ENCODE results near the gene TNFRSF19.

DNA sequence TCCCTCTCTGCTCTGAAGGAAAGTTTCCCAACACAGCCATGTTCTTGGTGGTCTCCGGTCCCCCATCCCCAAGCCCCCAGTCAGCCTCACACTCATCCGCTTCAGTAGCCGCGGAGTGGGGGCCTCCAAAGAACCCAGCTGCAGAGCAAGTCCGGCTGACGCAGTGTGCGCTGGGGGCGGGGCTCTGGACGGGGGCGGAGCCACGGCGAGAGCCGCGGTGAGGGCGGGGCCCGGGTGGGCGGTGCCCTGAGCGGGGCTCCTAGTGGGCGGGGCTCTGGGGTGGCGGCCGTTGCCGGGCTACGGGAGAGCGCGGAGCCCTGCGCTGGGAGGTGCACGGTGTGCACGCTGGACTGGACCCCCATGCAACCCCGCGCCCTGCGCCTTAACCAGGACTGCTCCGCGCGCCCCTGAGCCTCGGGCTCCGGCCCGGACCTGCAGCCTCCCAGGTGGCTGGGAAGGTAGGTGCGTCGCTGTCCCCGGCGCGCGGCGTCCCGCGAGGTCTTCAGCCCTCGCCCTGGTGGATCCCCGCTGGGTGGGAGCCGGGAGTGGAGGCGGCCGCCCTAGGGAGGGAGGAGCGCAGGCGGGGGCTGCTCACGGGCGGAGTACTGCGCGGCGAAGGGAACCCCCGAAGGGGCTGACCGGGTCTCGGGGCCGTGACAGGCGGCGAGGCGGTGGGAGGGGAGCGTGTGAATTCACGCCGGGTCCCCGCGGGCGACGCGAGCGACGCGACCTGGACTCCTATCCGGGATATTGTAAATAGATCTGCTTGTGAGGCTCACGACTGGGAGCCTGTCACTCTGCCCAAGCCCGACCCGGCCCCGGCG is 9.1 kb downstream of the TNFRSF19 start:
- TF ChIP-seq, protein P1, sequence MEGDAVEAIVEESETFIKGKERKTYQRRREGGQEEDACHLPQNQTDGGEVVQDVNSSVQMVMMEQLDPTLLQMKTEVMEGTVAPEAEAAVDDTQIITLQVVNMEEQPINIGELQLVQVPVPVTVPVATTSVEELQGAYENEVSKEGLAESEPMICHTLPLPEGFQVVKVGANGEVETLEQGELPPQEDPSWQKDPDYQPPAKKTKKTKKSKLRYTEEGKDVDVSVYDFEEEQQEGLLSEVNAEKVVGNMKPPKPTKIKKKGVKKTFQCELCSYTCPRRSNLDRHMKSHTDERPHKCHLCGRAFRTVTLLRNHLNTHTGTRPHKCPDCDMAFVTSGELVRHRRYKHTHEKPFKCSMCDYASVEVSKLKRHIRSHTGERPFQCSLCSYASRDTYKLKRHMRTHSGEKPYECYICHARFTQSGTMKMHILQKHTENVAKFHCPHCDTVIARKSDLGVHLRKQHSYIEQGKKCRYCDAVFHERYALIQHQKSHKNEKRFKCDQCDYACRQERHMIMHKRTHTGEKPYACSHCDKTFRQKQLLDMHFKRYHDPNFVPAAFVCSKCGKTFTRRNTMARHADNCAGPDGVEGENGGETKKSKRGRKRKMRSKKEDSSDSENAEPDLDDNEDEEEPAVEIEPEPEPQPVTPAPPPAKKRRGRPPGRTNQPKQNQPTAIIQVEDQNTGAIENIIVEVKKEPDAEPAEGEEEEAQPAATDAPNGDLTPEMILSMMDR (conservative IDR thresholded peaks at IDR 0.05; ENCODE audit: low read depth, low read length): no peak
- TF ChIP-seq EZH2 (IDR thresholded peaks at IDR 0.05; ENCODE audit: borderline replicate concordance, low read depth, low read length, poor library complexity, severe bottlenecking): no peak
